ENCODE results near the gene SIGLEC11.
"Not testable (repeated sequence)": the region's sequence is repeated elsewhere in the genome, so short reads cannot be mapped to it uniquely, and the experiment has no call there.

The SIGLEC11 gene

DNA sequence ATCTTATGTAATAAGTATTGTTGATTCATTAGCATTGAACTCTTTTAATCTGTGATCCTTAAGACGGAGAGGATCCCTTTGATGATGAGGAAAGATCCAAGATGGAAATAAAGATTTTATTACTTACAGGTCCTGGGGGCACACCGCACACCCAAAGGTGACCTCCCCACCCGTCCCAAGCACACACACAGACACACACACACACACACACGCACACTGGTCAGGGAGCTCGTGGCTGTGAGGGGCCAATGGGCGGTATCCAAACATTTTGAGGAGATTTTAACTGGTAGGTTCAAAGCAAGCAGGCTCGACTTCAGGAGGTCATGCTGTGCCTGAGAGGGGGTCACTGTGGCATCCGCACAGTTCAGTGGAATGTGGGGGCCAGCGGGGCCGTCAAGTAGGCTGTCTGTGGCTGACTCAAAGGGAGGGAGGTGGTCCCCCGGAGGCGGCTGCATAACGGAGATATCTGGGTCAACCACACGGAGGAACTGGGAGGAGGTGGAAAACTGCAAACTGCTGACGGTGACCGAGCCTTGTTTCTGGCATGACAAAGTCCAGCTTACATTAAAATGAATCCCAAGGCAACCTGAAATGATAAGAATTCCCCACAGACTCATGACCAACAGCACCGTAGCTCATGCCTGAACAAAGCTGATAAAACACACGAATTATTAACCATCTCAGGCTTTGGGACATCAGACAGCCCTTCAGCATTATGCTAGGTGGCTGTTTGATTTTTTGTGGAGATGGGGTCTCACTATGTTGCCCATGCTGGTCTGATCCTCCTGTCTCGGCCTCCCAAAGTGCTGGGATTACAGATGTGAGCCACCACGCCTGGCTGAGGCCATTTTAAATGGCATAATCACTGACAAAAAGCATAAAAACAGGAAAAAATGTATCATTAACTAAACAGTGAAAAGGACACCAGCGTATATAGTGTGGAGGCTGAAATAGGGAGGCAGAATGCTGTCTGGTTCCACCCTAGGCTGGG, 20.9 kb upstream of the SIGLEC11 start:
- DNase-seq (ENCODE audit: low read depth): no peak

DNA sequence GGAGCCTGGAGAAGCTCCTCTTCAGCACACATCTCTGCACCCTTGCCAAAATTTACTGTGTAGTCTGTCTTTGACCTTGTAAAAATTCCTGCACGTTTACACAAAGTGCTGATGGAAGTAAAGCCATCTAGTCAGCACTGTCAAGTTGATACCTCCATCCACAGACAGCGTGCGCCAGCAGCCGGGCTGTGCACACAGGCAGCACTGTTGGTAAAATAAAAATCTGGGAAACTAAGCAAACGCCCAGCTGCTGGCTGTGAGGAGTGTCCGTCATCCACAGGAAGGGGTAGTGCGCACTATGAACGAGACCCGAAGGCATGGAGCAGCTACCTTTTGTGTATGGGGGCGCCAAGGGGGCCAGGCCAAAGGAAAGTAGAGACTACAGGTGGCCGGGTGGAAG, 17.4 kb upstream of the SIGLEC11 start:
- no peak for DNase-seq (ENCODE audit: low read depth)

- no peak for DNase-seq (ENCODE audit: low read depth)
These were observed 16.9 kb upstream of the SIGLEC11 start for GRCh38 chr19:49977881-49978280.

DNA sequence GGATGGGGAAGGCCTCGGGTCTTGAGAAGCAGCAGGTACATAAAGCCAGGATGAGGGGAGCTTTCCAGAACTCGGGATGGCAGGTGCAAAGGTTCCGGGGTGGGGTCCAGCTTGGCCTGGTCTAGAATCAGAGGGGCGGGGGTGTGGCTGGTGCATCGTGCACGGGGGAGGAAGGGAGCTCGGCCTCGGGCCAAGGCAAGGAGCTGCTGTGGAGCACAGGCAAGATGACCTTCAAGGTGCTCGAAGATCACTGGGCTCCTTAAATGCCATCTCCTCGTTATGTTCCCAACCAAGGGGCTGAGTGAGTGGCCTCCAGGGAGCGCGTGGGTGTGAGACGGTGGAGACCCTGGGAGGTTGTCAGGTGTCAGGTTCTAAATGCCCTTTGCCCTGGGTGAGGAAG, 16.1 kb upstream of the SIGLEC11 start:
- no peak for DNase-seq (ENCODE audit: low read depth)

- DNase-seq (ENCODE audit: low read depth): no peak
These were observed 15.5 kb upstream of the SIGLEC11 start for GRCh38 chr19:49976496-49976895.

DNA sequence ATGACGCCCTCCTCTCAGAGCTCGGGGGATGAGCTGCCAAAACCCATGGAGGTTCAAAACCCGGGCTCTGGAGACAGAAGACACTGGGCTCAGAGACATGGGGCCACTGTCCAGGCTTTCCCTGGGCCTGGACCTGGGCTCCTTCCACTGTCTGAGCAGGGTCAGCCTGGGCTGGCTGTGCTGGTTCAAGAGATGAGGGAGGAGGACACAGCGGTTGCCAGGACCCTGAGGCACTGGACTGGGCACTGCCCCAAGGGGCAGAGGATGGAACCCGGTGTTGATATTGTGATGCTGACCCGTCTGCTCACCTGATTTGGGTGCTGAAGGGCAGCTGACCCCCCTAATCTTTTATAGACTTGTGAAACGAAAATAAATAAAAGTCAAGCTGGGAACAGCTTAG, 14.1 kb upstream of the SIGLEC11 start:
- DNase-seq (ENCODE audit: low read depth): no peak

DNA sequence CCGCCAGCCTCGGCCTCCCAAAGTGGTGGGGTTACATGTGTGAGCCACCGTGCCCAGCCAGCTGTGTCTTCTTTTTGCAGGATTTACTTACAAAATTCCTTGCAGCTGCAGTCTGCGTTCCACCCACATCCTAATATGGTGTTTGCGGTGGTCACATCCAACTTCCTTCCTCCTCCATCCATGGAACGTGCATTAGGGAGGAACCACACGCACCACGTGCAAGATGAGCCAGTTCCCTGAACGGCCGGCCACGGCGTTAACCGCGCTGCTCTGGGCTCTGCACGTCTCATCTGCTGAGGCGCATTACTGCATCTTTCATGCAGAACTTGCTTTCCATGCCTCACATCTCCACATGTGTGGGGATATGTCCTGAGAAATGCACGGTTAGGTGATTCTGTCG, 13.0 kb upstream of the SIGLEC11 start:
- DNase-seq (ENCODE audit: low read depth): no peak

DNA sequence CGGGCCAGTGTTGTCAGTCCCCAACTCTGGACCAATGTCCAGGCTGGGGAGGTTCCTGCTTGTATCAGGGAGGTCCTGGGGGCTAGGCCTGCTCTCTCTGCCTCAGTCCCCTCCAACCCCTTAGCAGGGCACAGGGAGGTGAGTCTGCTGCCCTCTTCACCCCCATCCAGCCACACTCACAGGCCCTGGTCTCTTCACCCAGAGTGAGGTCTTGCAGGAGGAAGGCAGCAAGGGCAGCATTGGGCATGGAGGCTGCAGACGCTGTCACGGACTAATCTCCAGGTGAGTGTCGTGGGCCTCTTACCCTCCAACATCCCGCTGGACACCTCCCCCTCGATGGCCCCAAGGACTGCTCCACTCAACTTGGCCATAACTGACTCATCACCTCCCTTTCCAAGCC, 11.9 kb upstream of the SIGLEC11 start:
- no peak for DNase-seq (ENCODE audit: low read depth)

DNA sequence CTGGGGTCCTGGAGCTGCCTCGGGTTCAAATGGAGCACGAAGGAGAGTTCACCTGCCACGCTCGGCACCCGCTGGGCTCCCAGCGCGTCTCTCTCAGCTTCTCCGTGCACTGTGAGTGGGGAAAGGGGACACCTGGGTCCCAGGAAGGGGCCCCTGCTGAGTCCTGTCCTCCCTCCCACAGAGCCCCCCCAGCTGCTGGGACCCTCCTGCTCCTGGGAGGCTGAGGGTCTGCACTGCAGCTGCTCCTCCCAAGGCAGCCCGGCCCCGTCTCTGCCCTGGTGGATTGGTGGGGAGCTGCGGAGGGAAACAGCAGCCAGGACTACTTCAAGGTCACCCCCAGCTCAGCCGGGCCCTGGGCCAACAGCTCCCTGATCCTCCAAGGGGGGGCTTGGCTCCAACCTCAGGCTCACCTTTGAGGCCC, 11.0 kb upstream of the SIGLEC11 start:
- DNase-seq (ENCODE audit: low read depth): no peak

DNA sequence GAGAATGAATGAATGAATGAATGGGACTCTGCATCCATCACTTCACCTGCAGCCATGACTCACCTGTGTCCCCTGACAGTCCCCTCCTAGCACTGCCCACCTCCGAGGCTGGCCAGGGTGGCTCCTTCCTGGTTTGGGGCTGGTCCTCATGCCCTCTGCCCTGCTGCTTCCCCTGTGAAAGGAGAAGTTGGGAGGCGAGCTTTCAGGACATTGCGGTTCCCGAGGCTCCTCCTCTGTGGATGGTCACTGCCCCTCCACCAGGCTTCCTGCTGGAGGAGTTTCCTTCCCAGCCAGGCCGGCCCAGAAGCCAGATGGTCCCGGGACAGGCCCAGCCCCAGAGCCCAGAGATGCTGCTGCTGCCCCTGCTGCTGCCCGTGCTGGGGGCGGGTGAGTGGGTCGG, 8.4 kb upstream of the SIGLEC11 start:
- not testable (repeated sequence) for DNase-seq (ENCODE audit: low read depth)

DNA sequence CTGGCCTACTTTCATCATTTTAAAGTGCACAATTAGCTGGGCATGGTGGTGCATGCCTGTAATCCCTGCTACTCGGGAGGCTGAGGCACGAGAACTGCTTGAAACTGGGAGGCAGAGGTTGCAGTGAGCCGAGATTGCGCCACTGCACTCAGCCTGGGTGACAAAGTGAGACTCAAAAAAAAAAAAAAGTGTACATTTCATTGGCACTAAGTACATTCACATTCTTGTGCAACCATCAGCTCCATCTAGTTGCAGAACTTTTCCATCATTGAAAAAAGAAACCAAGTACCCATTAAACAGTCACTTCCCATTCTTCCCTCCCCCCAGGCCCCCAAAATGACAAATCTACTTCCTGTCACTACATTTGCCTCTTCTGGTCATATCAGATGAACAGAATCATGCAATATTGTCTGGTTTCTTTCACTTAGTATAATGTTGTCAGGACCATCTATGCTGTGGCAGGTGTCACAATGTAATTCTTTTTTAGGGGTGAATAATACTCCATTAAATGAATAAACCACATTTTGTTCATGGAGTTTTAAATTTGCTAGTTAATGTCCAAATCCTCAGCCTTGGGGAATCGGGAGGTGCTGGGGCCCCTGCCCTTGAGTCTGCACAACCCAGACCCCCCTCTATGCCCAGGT, 7.4 kb upstream of the SIGLEC11 start:
- peak; percentile 16 for DNase-seq (ENCODE audit: low read depth)

GRCh38 chr19:49959892-49960291, 1.1 kb downstream of the SIGLEC11 start:
- not testable (repeated sequence) for DNase-seq (ENCODE audit: low read depth)

GRCh38 chr19:49958596-49958995, 2.4 kb downstream of the SIGLEC11 start:
- DNase-seq (ENCODE audit: low read depth): not testable (repeated sequence)

DNA sequence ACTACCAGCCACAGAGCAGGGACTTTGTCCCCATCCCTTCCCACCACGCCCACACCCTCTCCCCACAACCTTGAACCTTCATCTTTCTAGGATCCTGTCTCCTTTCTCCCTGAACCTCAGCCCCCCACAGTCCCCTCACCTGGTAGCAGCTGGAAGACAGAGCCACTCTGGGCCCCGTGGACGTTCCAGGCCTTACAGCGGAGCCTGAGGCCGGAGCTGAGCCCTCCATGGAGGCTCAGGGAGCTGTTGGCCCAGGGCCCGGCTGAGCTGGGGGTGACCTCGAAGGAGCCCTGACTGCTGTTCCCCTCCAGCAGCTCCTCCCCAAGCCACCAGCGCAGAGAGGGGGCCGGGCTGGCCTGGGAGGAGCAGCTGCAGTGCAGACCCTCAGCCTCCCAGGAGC, 2.8 kb downstream of the SIGLEC11 start:
- not testable (repeated sequence) for DNase-seq (ENCODE audit: low read depth)

GRCh38 chr19:49957262-49957915, 3.6 kb downstream of the SIGLEC11 start:
- DNase-seq (ENCODE audit: low read depth): no peak

DNA sequence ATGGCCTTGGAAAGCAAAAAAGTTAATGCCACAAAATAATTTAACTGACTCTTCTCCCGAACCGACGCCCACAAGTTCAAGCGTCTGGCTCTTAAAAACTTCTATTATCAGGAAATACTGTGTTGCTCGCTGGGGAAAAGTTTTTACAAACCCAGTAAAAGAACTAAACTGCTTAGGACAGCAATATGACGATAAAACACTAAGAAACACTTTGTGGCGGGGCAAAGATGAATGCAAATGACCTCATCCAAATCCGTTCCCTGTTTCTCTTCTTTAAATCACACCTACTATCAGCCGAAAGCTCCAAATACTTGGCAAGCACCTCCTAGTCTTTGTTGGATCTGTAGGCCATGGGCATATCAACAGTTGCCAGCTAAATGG, 4.9 kb downstream of the SIGLEC11 start:
- DNase-seq (ENCODE audit: low read depth): no peak

DNA sequence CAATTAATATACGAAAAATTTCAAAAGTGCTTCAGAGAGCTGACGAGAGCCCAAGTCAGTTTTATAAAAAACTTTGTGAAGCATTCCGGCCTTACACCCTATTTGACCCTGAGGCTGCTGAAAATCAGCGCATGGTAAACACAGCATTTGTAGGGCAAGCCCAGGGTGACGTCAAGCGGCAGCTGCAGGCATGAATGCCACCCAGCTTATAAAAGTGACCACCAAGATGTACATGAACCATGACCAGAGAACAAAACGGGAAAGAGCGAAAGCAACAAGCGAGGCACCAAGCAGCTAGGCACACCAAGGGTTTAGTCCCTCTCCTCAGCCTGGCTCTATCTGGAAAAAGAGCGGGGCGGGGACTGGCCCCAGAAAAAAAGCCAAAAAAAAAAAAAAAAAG, 6.0 kb downstream of the SIGLEC11 start:
- no peak for DNase-seq (ENCODE audit: low read depth)

DNA sequence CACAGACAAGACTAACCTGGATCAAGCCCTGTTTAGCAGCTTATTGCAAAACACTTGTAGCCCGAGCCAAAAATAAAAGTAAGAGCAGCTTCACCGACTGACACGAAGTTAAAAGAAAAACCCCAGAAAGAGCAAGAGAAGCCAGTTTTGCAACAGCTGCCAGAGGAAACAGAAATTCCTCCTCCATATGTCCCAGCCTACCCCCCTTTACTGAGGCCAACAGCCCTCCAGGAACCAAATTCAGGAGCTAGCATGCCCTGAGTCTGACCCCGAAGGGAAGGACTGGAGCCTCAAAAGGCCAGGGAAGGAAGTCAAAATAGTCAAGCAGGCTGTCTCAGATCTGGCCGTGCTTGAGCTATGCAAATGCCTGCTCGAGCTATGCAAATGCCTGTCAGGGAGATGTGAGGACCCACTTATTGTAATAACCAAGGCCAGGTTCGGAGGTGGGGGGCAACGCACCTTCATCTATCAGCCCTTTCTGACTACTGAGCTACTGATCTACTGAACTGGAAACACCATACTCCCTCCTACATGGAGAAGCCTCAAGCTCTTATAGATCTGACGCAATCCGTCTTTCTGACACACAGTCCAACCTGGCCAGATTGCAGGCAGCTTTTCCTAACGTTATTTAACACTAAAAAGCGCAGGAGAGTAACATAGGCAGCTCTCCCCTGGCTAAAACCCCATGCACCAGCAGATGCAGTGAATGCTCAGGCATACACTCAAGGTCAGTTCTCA, 6.7 kb downstream of the SIGLEC11 start:
- DNase-seq (ENCODE audit: low read depth): no peak

DNA sequence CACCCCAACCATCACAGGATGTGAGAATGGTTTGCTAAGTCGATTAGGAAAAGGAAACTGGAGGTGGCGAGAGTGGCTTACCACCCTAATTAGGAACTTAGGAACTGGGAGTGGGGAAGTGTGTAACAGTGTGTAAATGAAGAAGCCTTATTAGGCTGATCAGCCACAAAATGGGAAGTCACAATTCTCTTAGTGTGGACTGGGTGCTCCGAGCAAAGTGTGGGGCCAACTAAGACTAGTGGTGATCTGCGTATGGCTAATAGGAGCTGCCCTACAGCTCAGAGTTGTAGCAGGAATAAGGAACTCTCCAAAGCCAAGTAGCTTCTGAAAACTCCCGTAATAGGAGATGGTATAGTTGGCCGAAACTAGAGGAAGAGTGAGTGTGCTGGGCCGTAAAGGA, 7.6 kb downstream of the SIGLEC11 start:
- no peak for DNase-seq (ENCODE audit: low read depth)

GRCh38 chr19:49952906-49953305, 8.1 kb downstream of the SIGLEC11 start:
- DNase-seq (ENCODE audit: low read depth): no peak

GRCh38 chr19:49952479-49952836, 8.5 kb downstream of the SIGLEC11 start:
- DNase-seq (ENCODE audit: low read depth): no peak

GRCh38 chr19:49951806-49952478, 9.0 kb downstream of the SIGLEC11 start:
- DNase-seq (ENCODE audit: low read depth): no peak
